Fibroblast of skin of back (primary cell): ENCODE results near the gene DCAF10.

Experiments
- DNase-seq: peaks from one replicate; pipeline ENCODE4 v3.0.0-alpha.2; 2013

DCAF10 gene

GRCh38 chr9:37910271-37910670 lies 109.7 kb downstream of the DCAF10 start:
- DNase-seq: no peak

- DNase-seq: no peak
Observed at GRCh38 chr9:37911271-37911681, 110.7 kb downstream of the DCAF10 start.

DNA sequence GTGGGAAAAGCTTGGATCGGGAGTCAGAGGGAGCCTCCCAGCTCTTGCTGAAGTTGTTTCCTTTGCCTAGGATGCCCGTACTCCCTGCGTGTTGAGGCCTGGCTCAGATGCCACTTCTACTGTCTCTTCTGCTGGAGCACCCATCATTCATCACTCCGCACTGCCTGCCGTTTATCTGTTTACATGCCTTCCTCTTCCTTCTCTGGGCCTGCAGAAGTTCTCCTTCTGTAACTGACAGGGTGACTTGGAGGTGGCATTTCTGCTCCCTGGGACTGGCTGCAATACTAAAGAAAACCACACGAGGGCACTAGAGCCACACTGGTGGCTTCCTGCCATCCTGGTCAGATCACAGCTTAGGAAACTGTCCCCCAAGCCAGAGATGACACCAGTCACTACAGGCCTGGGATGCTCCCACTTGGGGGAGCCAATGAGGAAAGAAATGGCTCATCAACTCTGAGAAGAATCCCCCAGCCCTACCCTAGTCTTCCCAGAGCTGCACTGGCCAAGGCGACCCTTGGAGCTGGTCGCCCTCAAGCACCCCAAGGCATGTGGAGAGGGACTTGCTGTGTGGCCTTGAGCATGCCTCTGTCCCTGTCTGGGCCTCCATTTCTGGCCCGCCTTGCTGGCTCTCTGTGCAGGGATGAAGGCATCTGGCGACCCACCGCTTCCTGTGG lies 113.0 kb downstream of the DCAF10 start:
- DNase-seq: peak; percentile 86

DNA sequence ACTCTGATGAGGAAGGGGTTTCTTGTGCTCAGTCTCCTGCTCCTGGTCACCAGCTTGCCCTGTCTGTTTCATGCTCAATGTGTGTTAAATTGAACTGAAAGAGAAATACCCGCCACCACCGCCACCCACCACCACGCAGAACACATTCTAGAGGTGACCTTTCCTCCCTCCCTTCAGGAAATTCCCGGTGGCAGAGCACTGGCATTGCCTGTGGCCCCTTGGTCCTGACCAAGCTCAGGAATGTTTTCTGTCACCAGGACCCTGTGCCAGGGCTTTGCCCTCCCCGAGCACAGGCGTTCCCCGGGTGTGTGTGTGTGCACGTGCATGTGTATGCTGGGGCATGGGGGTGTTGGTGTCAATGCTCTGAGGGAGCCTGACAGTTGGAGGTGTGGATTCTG lies 113.6 kb downstream of the DCAF10 start:
- no peak for DNase-seq

GRCh38 chr9:37914701-37915358 lies 114.2 kb downstream of the DCAF10 start:
- no peak for DNase-seq

DNA sequence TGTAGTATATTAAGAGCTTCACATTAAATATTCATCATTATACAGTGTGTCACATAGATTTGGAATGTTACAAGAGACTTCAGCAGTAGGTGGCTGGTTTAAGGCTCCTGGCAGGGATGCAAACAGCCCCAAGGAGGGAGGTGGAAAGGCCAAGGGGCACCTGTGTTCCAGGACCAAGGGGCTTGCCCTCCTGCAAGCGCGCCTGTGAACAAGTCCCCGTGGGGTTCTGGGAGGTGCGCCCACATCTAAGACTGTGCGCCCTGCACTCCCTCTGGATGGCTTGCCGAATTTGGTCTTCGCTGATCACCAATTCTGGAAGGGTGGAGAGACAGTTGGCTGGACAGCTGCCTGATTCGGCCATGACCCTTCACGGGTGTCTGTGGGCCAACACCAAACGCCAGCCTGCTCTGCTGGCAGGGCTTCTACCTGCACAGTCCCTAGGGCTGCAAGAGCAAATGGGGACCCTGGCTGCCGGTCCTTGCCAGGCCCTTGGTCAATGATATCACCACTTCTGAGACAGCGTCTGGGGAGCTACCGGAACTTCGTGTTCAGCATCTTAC lies 115.4 kb downstream of the DCAF10 start:
- DNase-seq: no peak

DNA sequence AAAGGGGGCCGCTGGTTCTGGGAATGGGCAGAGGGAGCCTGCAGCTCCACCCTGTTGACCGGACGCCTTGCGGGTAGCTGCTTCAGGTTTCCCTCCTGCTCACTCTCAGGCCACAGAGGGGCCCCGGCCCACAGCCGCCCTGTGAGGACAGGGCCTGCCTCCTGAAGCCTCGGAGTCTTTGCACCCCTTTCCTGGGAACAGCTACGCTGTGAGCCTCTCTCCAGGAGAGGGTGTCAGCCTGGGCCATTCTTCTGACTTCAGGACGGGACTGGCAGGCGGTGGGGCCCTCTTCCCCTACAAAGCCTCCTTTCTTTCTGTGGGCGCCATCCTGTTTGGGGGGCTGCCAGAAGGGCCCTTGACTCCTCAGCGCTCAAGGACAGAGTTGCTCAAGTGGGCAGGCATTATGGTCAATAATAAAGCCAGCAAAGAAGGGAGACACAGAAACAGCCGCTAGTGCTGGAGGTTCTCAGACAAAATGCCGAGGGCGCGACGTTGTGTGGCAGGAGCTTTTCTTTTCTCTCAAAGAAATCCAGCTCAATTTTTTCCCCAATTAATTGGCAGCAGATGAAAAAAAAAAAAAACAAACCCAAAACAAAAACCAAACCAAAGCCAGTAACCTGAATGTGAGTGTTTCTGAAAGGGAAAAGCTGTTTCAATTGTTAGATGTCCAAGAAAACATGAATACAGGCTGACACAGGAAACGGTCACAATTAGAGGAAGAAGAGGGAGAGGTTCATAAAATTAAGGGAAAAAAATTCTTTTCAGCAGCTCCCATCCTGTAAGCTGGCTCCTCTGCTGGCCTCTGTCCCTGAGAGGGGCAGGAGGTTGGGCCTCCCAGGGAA lies 116.1 kb downstream of the DCAF10 start:
- no peak for DNase-seq
